Measurements from ENCODE around the gene PIGW.

DNA sequence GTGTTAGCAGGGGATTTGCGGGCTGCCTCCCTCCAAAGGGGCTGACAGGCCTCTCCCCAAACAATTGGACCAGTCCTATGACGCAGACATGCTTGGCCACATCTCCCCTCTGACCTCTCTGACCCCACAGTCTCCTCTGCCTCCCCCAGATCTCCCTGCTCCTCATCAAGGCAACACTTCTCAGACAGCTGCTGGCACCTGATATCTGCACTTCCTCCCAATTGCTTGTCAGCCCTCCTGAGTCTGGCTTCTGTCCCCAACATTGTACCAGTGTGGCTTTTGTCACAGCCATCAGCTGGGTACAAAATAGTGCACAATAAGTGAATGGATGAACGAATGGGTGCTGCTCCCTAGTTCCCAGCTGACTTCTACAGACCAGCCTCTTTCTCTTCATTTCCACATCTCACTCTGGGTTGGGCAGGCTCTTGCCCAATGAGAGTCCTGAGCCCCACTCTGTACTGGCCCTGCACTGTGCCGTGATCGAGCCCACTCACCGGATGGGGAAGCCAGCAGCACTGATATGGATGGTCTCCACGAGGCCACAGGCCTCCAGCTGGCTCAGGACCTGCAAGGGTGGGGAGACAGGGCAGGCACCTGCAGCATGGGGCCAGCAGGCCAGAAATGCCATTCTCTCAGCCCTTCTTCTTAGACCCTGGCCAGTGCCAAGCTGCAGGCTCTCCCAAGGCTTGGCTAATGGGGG, 31.2 kb upstream of the PIGW start:
- TF ChIP-seq, protein P1, sequence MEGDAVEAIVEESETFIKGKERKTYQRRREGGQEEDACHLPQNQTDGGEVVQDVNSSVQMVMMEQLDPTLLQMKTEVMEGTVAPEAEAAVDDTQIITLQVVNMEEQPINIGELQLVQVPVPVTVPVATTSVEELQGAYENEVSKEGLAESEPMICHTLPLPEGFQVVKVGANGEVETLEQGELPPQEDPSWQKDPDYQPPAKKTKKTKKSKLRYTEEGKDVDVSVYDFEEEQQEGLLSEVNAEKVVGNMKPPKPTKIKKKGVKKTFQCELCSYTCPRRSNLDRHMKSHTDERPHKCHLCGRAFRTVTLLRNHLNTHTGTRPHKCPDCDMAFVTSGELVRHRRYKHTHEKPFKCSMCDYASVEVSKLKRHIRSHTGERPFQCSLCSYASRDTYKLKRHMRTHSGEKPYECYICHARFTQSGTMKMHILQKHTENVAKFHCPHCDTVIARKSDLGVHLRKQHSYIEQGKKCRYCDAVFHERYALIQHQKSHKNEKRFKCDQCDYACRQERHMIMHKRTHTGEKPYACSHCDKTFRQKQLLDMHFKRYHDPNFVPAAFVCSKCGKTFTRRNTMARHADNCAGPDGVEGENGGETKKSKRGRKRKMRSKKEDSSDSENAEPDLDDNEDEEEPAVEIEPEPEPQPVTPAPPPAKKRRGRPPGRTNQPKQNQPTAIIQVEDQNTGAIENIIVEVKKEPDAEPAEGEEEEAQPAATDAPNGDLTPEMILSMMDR (conservative IDR thresholded peaks at IDR 0.05; ENCODE audit: low read depth in 2 of 2), result no peak
- TF ChIP-seq POLR2AphosphoS5 (IDR thresholded peaks at IDR 0.05; ENCODE audit: low read depth) (no peak), ZNF331 (CRISPR knock-in tag; IDR thresholded peaks at IDR 0.05; ENCODE audit: low read depth) (no peak), EZH2phosphoT487 (IDR thresholded peaks at IDR 0.05; ENCODE audit: unreplicated experiment) (no peak), CREB1 (CRISPR knock-in tag; IDR thresholded peaks at IDR 0.05; ENCODE audit: low read depth) (no peak), JUNB (IDR thresholded peaks at IDR 0.05; ENCODE audit: unreplicated experiment) (no peak), EZH2 (IDR thresholded peaks at IDR 0.05; ENCODE audit: low read depth, unreplicated experiment) (no peak), NANOG (IDR thresholded peaks at IDR 0.05; ENCODE audit: borderline replicate concordance) (no peak)
- TF ChIP-seq, protein P2, sequence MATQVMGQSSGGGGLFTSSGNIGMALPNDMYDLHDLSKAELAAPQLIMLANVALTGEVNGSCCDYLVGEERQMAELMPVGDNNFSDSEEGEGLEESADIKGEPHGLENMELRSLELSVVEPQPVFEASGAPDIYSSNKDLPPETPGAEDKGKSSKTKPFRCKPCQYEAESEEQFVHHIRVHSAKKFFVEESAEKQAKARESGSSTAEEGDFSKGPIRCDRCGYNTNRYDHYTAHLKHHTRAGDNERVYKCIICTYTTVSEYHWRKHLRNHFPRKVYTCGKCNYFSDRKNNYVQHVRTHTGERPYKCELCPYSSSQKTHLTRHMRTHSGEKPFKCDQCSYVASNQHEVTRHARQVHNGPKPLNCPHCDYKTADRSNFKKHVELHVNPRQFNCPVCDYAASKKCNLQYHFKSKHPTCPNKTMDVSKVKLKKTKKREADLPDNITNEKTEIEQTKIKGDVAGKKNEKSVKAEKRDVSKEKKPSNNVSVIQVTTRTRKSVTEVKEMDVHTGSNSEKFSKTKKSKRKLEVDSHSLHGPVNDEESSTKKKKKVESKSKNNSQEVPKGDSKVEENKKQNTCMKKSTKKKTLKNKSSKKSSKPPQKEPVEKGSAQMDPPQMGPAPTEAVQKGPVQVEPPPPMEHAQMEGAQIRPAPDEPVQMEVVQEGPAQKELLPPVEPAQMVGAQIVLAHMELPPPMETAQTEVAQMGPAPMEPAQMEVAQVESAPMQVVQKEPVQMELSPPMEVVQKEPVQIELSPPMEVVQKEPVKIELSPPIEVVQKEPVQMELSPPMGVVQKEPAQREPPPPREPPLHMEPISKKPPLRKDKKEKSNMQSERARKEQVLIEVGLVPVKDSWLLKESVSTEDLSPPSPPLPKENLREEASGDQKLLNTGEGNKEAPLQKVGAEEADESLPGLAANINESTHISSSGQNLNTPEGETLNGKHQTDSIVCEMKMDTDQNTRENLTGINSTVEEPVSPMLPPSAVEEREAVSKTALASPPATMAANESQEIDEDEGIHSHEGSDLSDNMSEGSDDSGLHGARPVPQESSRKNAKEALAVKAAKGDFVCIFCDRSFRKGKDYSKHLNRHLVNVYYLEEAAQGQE (IDR thresholded peaks at IDR 0.05; ENCODE audit: unreplicated experiment), result no peak
